Body of pancreas (tissue), 4 donors: ENCODE data around the gene RPL18A. TPM values are rescaled to one million over a fixed set of nuclear protein-coding genes. Genes with fewer than 3 reads are reported as not detected.
A peak's percentile ranks its signal among the peaks of the same experiment; 100 is the strongest.

Experiments
- ATAC-seq: fragments of 150-250 bp; one replicate; pipeline ENCODE4 v1.9.1; 2016
- DNase-seq, 4 donors: peaks; one replicate each; pipeline ENCODE4 v3.0.0-alpha.2; 2019
- H3K27ac ChIP-seq, 4 donors: fragments of 200-600 bp; sonication (generic); 1 replicate in 3 of 4; 2 replicates in 1 of 4; pipeline versions ENCODE4 v1.5.1 to v1.6.1; 2016 to 2019; ENCODE audit warnings: mild to moderate bottlenecking in 1 of 4, mixed read lengths in 1 of 4, moderate library complexity in 1 of 4
- H3K27me3 ChIP-seq, 2 donors: fragments of 200-600 bp; sonication (generic); one replicate each; pipeline ENCODE4 v1.6.0; 2016; ENCODE audit warnings: mild to moderate bottlenecking in 1 of 2
- H3K36me3 ChIP-seq, 2 donors: fragments of 200-600 bp; sonication (generic); replicated peaks in 1 of 2; 2 replicates each; pipeline ENCODE4 v1.5.1; 2016; ENCODE audit warnings: low read depth in 2 of 2; ENCODE audit not compliant: insufficient read depth in 1 of 2
- H3K4me1 ChIP-seq: fragments of 200-600 bp; sonication (generic); one replicate; pipeline ENCODE4 v1.6.0; 2016
- H3K4me3 ChIP-seq, 2 donors: fragments of 200-600 bp; sonication (generic); 1 replicate in 1 of 2; 2 replicates in 1 of 2; pipeline ENCODE4 v1.5.1; 2016 to 2019
- H3K9me3 ChIP-seq, 3 donors: fragments of 200-600 bp; sonication (generic); 1 replicate in 2 of 3; 2 replicates in 1 of 3; pipeline ENCODE4 v1.5.1; 2016
- POLR2A ChIP-seq, 3 donors: fragments of 450-650 bp; IDR thresholded peaks; one replicate each; pipeline ENCODE4 v1.6.1; 2016; ENCODE audit warnings: antibody characterized with exemption in 3 of 3, mild to moderate bottlenecking in 2 of 3
- WGBS, 2 donors: methylation state at CpG; one replicate each; pipeline ENCODE4 v1.1.5; 2017; 5-methylcytosine and 5-hydroxymethylcytosine counted together
- intact Hi-C: fragments of 100-400 bp; cut with DNase I; formaldehyde crosslinking; loops from one replicate; pipeline ENCODE4 v1.15.1; 2023
- total RNA-seq, 2 donors: library from RNA; depleted of rRNA; stranded (reverse); fragments of >200 nt; gene quantifications; one replicate each; pipeline ENCODE4 v1.1.0, GENCODE V29; 2016
- TF ChIP-seq, protein P1 (sequence below), 7 experiments: fragments of 450-650 bp in 4 of 7; fragments of 200-600 bp in 3 of 7; sonication (generic) in 3 of 7; IDR thresholded peaks; one replicate each; pipeline ENCODE4 v1.5.1; 2016 to 2019; ENCODE audit warnings: antibody characterized with exemption in 7 of 7

RPL18A gene
- total RNA-seq, 2 donors from 2014 or later = 1,158 to 1,588 TPM

DNA sequence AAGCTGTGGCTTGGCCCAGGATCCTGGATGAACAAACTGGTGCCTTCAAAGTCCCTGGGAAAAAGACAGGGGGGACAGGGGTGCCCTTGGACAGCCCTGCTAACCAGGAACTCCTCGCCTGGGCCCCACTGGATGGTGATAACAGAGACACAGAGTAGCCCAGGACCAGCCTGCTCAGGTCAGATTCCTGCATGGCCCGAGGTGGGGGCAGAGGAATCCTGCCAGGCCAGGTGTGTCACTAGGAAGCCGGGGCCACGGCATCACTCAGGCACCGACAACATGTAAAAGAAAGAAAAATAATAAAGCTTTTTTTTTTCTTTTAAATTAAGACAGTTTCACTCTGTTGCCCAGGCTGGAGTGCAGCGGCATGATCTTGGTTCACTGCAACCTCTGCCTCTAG lies 5.6 kb upstream of the RPL18A start:
- 59 to 69% methylated on average over 6 of the region's 6 CpGs for WGBS, 2 donors
- DNase-seq = no peak
- no peak overlapping the region for H3K4me3 ChIP-seq
- TF ChIP-seq, protein P1, sequence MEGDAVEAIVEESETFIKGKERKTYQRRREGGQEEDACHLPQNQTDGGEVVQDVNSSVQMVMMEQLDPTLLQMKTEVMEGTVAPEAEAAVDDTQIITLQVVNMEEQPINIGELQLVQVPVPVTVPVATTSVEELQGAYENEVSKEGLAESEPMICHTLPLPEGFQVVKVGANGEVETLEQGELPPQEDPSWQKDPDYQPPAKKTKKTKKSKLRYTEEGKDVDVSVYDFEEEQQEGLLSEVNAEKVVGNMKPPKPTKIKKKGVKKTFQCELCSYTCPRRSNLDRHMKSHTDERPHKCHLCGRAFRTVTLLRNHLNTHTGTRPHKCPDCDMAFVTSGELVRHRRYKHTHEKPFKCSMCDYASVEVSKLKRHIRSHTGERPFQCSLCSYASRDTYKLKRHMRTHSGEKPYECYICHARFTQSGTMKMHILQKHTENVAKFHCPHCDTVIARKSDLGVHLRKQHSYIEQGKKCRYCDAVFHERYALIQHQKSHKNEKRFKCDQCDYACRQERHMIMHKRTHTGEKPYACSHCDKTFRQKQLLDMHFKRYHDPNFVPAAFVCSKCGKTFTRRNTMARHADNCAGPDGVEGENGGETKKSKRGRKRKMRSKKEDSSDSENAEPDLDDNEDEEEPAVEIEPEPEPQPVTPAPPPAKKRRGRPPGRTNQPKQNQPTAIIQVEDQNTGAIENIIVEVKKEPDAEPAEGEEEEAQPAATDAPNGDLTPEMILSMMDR (IDR thresholded peaks at IDR 0.05) = no peak
- no peak for TF ChIP-seq POLR2A (IDR thresholded peaks at IDR 0.05)
- H3K27ac ChIP-seq = no peak overlapping the region
- H3K36me3 ChIP-seq = no peaks in the 10 kb centered on the region
- intact Hi-C loops = loop anchor here (10.0 kb wide), 1 partner anchor 69 kb away; no protein-coding TSS in a partner anchor
- H3K9me3 ChIP-seq = no peaks in the 10 kb centered on the region
- no peak for ATAC-seq
- H3K4me1 ChIP-seq = peaks cover 2% of the 10 kb centered on the region
- H3K27me3 ChIP-seq = no peaks in the 10 kb centered on the region

GRCh38 chr19:17855280-17856152 lies 4.2 kb upstream of the RPL18A start:
- DNase-seq (peak; percentile 87 to 92 (median 90)), ATAC-seq (peak; percentile 49)
- no peaks in the 10 kb centered on the region for H3K27me3 ChIP-seq
- intact Hi-C loops = loop anchor here (10.0 kb wide), 1 partner anchor 71 kb away; no protein-coding TSS in a partner anchor
- H3K27ac ChIP-seq = no peak overlapping the region
- H3K4me1 ChIP-seq = peaks cover 6% of the 10 kb centered on the region
- H3K4me3 ChIP-seq = no peak overlapping the region
- H3K9me3 ChIP-seq = no peaks in the 10 kb centered on the region
- TF ChIP-seq POLR2A (IDR thresholded peaks at IDR 0.05) = no peak
- TF ChIP-seq, protein P1 (IDR thresholded peaks at IDR 0.05) = peak; percentile 93 to 98 (median 95)
- no peaks in the 10 kb centered on the region for H3K36me3 ChIP-seq
- WGBS, 2 donors = 9 to 18% methylated on average over 13 to 29 of the region's 29 CpGs

- intact Hi-C loops = loop anchor here (5.0 kb wide), 1 partner anchor 137 kb away; no protein-coding TSS in a partner anchor
- H3K9me3 ChIP-seq = no peaks in the 10 kb centered on the region
- WGBS, 2 donors = 1 to 2% methylated on average over 19 to 22 of the region's 22 CpGs
- H3K36me3 ChIP-seq = peaks cover 18 to 24% of the 10 kb centered on the region in 2 donors
- no peaks in the 10 kb centered on the region for H3K27me3 ChIP-seq
- TF ChIP-seq POLR2A (IDR thresholded peaks at IDR 0.05) = no peak
- TF ChIP-seq, protein P1 (IDR thresholded peaks at IDR 0.05) = no peak
- DNase-seq (no peak), ATAC-seq (no peak)
- H3K4me1 ChIP-seq = peaks cover 33% of the 10 kb centered on the region
- peak overlapping the region; percentile 71 to 92 for H3K4me3 ChIP-seq
- peak overlapping the region in 3 of 4 donors; percentile 77 to 93 (median 91) for H3K27ac ChIP-seq
These were observed 752 bp downstream of the RPL18A start for GRCh38 chr19:17860331-17860992.

DNA sequence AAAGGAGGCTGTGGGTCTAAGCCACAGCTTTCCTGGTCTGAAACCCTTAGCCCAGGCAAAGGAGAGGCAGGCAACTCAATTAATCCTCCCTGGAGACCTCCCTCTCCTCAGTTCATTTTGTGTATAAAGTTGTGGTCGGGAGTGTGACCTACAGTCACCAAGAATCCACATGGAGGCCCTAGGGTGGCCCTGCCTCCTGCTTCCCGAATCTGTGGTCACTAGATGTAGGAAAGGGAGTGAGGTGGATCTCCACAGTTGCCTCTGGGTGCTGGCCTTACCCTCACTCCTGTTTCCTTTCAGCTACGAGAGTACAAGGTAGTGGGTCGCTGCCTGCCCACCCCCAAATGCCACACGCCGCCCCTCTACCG lies 1.3 kb downstream of the RPL18A start:
- peak overlapping the region; percentile 71 to 92 for H3K4me3 ChIP-seq
- H3K9me3 ChIP-seq = no peaks in the 10 kb centered on the region
- ATAC-seq (no peak), DNase-seq (no peak)
- H3K4me1 ChIP-seq = peaks cover 33% of the 10 kb centered on the region
- H3K36me3 ChIP-seq = peaks cover 18 to 24% of the 10 kb centered on the region in 2 donors
- intact Hi-C loops = loop anchor here (5.0 kb wide), 1 partner anchor 136 kb away; no protein-coding TSS in a partner anchor
- no peaks in the 10 kb centered on the region for H3K27me3 ChIP-seq
- WGBS, 2 donors = 24 to 55% methylated on average over 3 to 7 of the region's 7 CpGs
- peak overlapping the region in 2 of 4 donors; percentile 27 to 93 for H3K27ac ChIP-seq
- TF ChIP-seq POLR2A (IDR thresholded peaks at IDR 0.05) = no peak
- TF ChIP-seq, protein P1 (IDR thresholded peaks at IDR 0.05) = no peak
